ENCODE results near the gene NRCAM. TPM values are rescaled to one million over a fixed set of nuclear protein-coding genes. Genes with fewer than 3 reads are reported as not detected.
"Not testable (repeated sequence)": the region's sequence is repeated elsewhere in the genome, so short reads cannot be mapped to it uniquely, and the experiment has no call there.

Gene NRCAM
- polyA plus RNA-seq, 12 donors, result 14.1 to 60.4 (median 35.1) TPM; not detected in 1

DNA sequence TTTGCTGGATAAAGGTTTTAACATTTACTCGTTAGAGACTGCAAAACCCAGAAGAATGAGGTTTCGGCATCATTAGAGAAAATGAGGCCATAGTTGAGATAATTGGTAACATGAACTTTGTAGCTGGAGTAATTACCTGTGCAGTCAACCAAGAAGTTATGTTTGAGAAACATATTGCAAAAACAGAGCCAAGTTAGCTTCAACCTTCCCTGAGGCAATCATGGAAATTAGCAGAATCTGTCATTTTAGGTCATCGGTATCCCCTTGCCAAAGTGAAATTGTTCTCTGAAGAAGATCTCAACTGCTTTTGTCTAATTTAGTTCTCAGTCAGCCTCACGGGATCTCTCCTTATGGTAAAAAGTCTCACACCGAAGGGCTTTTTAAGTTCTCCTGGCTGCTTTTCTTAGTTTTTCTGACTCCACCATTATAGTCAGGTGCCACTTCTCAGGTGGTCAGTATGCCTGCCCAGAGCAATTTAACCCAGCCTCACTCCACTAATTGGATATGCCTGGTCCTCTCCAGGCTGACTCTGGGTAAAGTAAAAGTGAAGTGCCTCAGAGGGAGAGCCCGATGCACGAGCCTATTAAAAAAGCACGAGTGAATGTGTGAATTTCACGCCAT is 52.5 kb downstream of the NRCAM start:
- no peak for DNase-seq

DNA sequence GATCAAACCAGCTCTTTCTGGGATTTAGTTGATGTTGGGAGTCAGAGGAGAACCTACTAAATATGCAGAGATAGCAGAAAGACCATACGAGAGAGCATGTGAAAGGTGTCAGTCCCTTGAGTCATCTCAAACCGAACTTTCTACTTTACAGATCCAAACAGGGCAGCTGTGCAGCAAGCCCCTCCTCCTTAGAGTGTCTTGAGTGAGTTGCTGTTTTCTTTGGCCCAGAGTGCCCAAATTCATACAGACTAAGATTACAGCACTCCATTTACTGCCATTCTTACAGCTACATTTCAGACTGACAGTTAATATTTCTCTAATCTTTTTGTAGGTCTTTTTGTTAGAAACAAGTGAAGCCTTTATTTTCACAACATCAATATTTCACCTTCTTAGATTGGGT is 53.4 kb downstream of the NRCAM start:
- no peak for DNase-seq

- DNase-seq, result no peak
These were observed 60.2 kb downstream of the NRCAM start for GRCh38 chr7:108396080-108396479.

DNA sequence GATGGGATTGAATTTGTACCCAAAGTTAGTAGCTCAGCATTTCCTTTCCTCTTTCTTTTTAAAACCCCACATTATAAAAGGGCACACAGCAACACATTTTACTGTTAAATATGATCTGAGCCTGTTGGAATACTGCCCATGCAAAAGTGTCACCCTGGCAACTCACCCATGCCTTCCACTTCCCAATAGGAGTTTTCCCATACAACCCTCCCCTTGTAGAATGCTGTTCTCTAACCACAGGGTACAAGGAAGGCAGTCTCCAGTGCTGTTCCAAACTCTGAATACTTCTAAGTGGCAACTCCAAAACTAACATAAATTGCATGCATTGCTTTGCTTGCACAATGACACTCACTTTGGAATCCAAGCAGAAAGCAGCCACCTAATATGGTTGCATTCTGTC is 60.8 kb downstream of the NRCAM start:
- no peak for DNase-seq

GRCh38 chr7:108393097-108393496 is 63.1 kb downstream of the NRCAM start:
- DNase-seq, result not testable (repeated sequence)

GRCh38 chr7:108387686-108388085 is 68.5 kb downstream of the NRCAM start:
- DNase-seq, result not testable (repeated sequence)

- DNase-seq, result no peak
These were observed 70.3 kb downstream of the NRCAM start for GRCh38 chr7:108385834-108386422.

DNA sequence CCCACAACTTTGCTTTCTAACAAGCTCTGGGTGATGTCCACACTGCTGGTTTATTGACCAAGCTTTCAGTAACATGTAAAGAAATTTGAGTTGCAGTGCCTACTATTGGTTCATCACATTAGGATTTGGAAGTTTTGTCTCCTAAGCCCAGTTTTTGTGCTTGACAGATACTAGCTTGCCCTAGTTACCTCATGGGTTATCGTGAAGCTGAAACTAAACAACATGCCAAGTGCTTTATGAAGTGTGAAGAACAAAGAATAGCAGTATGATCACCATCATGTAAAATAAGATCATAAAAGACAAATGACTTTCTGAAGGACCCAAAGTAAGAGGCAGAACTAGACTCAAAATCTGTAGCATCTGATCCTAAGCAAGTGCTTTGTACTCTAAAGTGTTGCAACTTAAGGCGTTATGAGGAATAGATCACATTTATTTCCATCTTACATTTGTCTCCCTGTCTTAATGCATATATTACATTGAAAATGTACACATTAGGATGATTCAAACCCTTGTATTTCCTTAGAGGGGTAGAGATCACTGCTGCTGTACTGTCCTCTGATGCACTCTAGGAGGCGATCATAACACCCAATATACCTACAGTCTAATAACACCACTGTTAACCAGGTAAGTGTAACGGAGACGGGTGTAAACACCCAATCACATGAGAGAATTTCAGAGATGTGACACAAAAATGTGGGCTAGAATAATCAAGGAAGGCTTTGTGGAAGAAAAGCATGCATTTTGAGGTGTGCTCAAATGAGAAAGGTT is 71.3 kb downstream of the NRCAM start:
- DNase-seq, result no peak

DNA sequence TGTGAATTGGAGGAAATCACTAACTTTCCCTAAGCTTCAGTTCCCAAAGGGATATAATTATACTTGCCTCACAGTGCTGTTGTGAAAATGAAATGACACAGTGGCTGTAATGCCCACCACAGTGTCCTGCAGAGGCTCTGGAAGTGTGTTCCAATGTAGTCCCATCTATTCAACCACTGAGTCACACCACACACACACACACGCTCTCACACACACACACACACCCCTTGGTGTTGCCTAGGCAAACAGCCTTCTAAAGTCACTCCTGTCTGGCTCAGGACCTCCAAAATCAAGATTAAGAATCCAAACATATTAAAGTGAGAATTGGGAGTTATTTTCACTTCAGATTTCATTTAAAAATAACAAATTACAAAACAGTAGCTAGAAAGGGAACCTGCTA is 73.3 kb downstream of the NRCAM start:
- DNase-seq, result no peak

DNA sequence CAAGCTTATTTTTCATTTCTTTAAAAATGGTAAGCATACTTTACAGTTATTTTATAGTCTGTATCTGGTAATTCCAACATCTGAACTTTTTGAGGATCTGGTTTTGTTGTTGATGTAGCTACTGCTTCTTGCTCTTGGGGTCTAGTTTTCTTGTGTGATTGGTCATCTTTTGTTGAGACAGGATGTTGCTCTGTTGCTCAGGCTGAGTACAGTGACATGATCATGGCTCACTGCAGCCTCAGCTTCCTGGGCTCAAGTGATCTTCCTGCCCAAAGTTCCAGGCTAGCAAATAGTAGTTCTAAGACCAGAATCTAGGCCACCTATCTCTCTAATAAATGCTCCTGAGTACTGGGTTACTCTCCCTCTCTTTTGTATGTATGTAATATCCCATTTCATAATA is 75.7 kb downstream of the NRCAM start:
- DNase-seq, result no peak

DNA sequence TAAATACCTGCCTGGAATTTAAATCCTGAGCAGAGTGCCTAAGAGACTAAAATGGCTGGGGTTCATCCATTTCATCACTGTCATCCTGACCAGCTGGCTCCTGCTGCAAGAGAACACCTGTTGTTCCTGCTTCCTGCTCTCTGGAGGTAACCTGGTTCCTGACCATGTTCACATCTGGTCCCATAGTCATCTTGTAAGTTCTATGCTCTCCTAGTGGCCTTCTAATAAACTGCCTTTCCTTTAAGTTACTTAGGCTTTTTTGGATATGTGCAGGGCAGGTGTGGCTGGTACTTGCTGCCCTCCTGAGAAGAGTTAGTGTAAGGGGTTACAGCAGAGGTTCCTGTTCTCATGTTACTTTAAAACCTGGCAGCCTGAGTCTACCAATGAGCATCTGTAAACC is 80.0 kb downstream of the NRCAM start:
- no peak for DNase-seq

- DNase-seq, result no peak
These were observed 80.6 kb downstream of the NRCAM start for GRCh38 chr7:108375668-108376067.

DNA sequence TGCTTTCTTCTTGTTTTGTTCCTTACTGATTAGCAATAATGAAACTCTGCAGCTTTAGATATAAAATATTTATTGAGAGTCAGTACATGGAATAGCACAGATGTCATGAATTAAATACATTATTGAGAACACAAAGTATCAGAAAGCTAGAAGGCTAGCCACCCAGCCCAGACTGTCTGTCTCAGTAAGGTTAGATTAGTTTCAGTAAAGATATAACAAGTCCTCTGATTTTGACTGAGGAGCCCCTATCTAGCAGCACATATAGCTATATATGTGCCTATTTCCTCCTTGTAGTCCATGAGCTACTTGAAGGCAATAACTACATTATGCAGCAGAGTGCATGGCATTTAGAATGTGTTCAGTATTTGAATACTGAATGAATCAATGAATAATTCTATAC is 81.3 kb downstream of the NRCAM start:
- DNase-seq, result no peak

DNA sequence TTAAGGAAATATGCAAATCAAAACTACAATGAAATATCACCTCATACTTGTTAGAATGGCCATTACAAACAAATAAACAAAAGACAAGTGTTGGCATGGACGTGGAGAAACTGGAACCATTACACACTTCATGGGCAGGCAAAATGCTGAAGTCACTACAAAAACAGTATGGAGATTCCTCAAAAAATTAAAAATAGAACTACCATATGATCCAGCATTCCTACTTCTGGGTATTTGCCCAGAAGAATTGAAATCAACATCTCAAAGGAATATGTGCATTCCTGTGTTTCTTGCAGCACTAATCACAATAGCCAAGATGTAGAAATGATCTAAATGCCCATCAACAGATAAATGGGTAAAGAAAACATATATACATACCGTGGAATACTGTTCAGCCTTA is 83.6 kb downstream of the NRCAM start:
- DNase-seq, result no peak

DNA sequence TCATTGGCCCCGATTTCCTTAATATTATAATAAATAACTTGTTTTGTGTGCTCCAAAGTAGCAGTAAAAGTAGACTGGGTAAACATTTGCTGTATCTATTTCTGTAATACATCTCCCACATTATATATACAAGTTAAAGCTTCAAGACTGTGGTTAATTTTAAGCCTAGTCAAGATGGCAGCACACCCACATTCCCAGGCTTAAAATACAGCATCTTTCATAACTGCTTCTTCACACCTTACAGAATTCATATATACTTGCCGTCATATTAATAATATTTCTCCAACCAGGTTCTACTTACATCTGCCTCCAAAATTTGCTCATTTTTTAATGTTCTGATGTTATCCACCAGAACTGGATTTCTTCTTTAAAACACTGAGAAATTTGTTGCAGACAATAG is 85.6 kb downstream of the NRCAM start:
- DNase-seq, result no peak

DNA sequence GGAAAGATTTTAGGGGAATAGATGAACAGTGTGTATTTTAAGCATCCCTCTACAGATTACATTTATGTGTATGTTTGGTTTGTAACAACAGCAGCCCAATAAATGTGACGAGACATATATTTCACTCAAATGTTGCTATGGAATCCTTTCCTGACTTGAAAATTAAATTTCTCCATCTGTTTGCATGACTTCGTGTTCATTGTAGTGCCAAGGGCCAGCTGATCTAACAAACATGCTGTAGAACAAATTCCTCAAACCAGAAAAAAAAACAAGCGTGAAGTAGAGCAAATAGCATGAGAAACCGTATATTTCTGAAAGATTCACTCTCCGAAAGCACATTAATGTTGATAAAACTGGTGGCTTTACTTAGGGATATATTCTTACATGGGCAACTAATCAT is 87.8 kb downstream of the NRCAM start:
- no peak for DNase-seq

DNA sequence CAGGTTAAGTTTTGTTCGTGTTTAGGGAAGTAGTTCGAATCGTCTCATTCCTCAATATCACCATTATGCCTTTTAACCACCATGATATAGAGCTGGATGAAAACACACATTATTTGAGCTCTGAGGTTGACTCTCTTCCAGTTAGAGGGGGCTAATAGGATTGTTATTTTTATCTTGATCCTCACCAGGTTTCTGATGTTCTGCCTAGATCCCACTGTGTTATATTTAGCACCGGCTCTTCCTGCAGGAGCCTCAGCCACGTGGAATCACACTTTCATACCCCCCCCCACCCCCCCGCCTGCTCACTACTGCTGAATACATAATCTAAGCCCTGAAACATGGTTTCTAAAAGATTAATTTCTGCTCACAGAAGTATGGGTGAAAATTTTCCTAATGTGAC is 88.3 kb downstream of the NRCAM start:
- no peak for DNase-seq

- DNase-seq, result no peak
These were observed 88.9 kb downstream of the NRCAM start for GRCh38 chr7:108367314-108367713.

- DNase-seq, result no peak
These were observed 92.6 kb downstream of the NRCAM start for GRCh38 chr7:108363659-108364058.

DNA sequence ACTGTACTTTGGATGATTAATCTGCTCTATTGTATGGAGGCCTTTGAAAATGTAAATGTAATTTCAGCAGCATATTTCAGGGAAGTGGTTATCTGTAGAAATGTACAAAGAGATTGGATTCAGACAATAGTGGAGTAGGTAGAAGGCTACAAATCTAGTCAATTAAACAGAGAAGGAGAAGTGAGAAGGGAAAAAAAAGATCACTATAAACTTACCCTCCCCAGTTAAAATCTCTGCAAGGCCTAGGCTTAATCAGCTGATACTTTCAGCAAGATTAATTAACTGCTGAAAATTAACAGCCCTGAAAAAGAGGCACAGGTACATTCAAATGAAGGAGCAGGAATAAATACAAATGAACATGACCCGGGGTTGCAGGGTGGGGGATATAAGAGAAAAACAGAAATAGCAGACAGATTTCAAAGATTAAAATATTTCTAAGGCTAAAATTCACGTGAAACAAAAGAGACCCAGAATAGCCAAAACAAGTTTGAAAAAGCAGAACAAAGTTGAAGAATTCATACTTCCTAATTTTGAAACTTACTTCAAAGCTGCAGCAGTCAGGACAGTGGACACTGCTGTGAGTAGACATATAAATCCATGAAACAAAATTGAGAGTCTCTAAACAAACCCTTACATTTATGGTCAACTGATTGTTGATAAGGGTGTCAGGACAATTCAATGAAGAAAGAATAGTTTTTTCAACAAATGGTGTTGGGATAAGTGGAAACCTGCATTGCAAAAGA is 96.0 kb downstream of the NRCAM start:
- DNase-seq, result no peak

DNA sequence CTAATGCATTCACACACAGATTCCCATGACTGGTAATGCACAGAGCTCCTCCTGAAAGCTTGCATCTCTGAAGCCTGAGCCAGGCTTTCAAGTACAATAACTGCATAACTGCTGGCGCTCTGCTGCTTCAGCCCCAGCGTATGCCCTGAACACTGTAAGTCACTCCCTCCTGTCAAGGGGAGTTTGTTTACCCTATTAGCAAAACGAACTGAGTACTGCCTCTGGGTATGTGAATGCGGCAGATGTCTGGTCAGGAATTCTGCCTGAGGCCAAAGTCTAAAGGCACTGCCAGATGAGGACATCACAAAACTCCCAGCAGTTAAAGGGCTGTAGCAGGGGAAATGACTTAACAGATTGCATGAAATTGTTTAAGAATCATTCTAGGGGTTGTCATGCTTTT is 97.7 kb downstream of the NRCAM start:
- DNase-seq, result no peak

- no peak for DNase-seq
These were observed 104.5 kb downstream of the NRCAM start for GRCh38 chr7:108351729-108352131.

DNA sequence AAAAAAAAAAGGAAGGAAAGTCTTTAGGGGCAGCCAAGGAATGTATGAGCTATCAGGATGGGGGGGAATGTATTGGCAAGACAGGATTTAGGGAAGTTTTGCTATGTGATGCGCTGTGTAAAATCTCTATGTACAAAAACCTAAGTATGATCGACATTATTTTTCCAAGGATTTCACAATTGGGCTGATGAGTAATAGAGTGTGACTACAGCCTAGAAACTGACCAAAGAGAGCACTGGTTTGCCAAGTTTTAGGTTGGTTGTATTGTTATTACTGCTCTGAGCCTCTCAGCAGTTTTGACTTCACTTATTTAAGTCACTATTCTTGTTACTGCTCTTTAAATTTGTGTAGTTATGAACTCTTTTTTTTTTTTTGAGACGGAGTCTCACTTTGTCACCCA is 107.3 kb downstream of the NRCAM start:
- no peak for DNase-seq
